ENCODE results near the gene MXD1.

The MXD1 gene

DNA sequence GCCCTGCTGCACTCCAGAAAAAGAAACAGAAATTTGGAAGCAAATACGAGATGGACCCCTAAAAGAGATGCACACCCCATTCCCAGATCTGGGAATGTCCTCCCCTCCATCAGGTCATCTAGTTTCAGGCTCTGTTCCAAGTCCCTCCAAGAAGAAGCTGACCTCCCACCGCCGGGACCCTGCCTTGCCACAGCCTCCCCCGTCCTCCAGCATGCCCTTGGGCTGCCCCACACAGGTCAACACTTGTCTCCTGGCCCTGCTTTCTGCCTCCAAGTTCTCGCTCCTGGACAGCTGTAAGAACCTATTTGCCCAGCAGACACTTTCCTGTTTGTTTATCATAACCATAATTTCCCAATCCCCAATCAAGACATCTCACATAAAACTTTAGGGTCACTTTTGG lies 44.5 kb downstream of the MXD1 start:
- TF ChIP-seq, protein P1, sequence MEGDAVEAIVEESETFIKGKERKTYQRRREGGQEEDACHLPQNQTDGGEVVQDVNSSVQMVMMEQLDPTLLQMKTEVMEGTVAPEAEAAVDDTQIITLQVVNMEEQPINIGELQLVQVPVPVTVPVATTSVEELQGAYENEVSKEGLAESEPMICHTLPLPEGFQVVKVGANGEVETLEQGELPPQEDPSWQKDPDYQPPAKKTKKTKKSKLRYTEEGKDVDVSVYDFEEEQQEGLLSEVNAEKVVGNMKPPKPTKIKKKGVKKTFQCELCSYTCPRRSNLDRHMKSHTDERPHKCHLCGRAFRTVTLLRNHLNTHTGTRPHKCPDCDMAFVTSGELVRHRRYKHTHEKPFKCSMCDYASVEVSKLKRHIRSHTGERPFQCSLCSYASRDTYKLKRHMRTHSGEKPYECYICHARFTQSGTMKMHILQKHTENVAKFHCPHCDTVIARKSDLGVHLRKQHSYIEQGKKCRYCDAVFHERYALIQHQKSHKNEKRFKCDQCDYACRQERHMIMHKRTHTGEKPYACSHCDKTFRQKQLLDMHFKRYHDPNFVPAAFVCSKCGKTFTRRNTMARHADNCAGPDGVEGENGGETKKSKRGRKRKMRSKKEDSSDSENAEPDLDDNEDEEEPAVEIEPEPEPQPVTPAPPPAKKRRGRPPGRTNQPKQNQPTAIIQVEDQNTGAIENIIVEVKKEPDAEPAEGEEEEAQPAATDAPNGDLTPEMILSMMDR (conservative IDR thresholded peaks at IDR 0.05; ENCODE audit: low read length) = no peak
- no peak for TF ChIP-seq EZH2phosphoT487 (IDR thresholded peaks at IDR 0.05; ENCODE audit: borderline replicate concordance)
- H3K9me2 ChIP-seq (replicated peaks; ENCODE audit: low read depth, low read length) = no peaks in the 10 kb centered on the region
- H3K4me2 ChIP-seq (ENCODE audit: low read depth, low read length, poor library complexity, severe bottlenecking) = no peak overlapping the region
- no peak overlapping the region for H2AFZ ChIP-seq (ENCODE audit: low read length)
- no peaks in the 10 kb centered on the region for H3K9me3 ChIP-seq (ENCODE audit: insufficient read depth, low read depth, low read length)
- H3K4me1 ChIP-seq (ENCODE audit: insufficient read depth, low read length, poor library complexity, severe bottlenecking) = no peaks in the 10 kb centered on the region
- H3K4me3 ChIP-seq (ENCODE audit: low read length, poor library complexity, severe bottlenecking) = no peak overlapping the region
- no peak overlapping the region for H3K9ac ChIP-seq (ENCODE audit: low read depth, low read length, poor library complexity, severe bottlenecking)
- H3K36me3 ChIP-seq (ENCODE audit: insufficient read depth, low read length) = no peaks in the 10 kb centered on the region
- H4K20me1 ChIP-seq (ENCODE audit: insufficient read depth, low read length, poor library complexity, severe bottlenecking) = no peaks in the 10 kb centered on the region
- no peaks in the 10 kb centered on the region for H3K27me3 ChIP-seq (ENCODE audit: insufficient read depth, low read length, poor library complexity, severe bottlenecking)
- H3K79me2 ChIP-seq (ENCODE audit: insufficient read depth, low read length) = no peaks in the 10 kb centered on the region
- H3F3A ChIP-seq (ENCODE audit: low read depth) = no peaks in the 10 kb centered on the region

DNA sequence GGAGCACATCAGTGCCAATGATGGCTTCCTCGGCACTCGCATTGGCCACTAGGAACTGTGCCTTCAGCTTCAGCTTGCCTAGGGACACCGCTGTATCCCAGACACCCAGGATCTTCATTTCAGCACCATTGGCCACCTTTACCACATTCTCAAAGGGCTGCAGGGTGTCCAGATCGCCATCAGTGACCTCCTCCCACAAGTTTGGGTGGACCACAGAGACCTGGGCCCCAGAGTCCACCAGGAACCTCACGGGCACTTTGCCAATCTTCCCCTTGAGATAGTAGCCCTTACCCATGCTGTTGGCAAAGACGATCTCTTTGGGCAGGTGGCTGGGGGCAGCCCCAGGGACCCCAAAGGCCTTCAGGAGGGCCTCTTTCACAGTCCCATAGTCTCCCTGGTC lies 45.9 kb downstream of the MXD1 start:
- H3K9me3 ChIP-seq (ENCODE audit: insufficient read depth, low read depth, low read length) = no peaks in the 10 kb centered on the region
- no peaks in the 10 kb centered on the region for H4K20me1 ChIP-seq (ENCODE audit: insufficient read depth, low read length, poor library complexity, severe bottlenecking)
- no peaks in the 10 kb centered on the region for H3K79me2 ChIP-seq (ENCODE audit: insufficient read depth, low read length)
- no peaks in the 10 kb centered on the region for H3K9me2 ChIP-seq (replicated peaks; ENCODE audit: low read depth, low read length)
- no peaks in the 10 kb centered on the region for H3K4me1 ChIP-seq (ENCODE audit: insufficient read depth, low read length, poor library complexity, severe bottlenecking)
- TF ChIP-seq, protein P1 (conservative IDR thresholded peaks at IDR 0.05; ENCODE audit: low read length) = no peak
- H3F3A ChIP-seq (ENCODE audit: low read depth) = no peaks in the 10 kb centered on the region
- H3K9ac ChIP-seq (ENCODE audit: low read depth, low read length, poor library complexity, severe bottlenecking) = no peak overlapping the region
- no peak overlapping the region for H2AFZ ChIP-seq (ENCODE audit: low read length)
- no peak overlapping the region for H3K4me2 ChIP-seq (ENCODE audit: low read depth, low read length, poor library complexity, severe bottlenecking)
- no peaks in the 10 kb centered on the region for H3K36me3 ChIP-seq (ENCODE audit: insufficient read depth, low read length)
- no peaks in the 10 kb centered on the region for H3K27me3 ChIP-seq (ENCODE audit: insufficient read depth, low read length, poor library complexity, severe bottlenecking)
- no peak overlapping the region for H3K4me3 ChIP-seq (ENCODE audit: low read length, poor library complexity, severe bottlenecking)

DNA sequence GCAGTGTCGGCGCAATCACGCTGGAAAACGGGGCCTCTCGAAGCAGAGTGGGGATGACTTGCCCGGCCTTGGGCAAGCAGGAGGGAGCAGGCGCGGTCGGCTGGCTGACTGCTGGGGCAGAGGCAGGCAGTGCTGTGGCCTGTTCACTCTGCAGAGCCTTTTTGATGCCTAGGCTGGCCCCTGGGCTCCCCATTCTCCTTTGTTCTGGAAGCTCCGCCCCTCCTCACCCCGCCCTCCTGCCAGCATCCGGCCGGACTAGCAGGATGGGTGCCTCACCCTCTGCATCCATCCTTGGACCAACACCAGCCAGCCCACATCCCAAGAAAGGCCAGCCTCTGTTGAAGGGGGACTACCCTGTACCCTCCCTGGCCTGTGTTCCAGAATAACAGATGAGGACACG lies 46.6 kb downstream of the MXD1 start, which contains the start of gene ASPRV1:
ASPRV1 (minus strand) TSS at position 136 of the 400 bp plus-strand sequence. CDS start 195 bp downstream, outside the sequence.
- H3K4me3 ChIP-seq (ENCODE audit: low read length, poor library complexity, severe bottlenecking) = no peak within 1 kb of the TSS
- H4K20me1 ChIP-seq (ENCODE audit: insufficient read depth, low read length, poor library complexity, severe bottlenecking) = no peaks in the 10 kb centered on the region
- no peaks in the 10 kb centered on the region for H3K79me2 ChIP-seq (ENCODE audit: insufficient read depth, low read length)
- H3K9me3 ChIP-seq (ENCODE audit: insufficient read depth, low read depth, low read length) = no peaks in the 10 kb centered on the region
- H3K9me2 ChIP-seq (replicated peaks; ENCODE audit: low read depth, low read length) = no peaks in the 10 kb centered on the region
- no peak within 1 kb of the TSS for H3K9ac ChIP-seq (ENCODE audit: low read depth, low read length, poor library complexity, severe bottlenecking)
- TF ChIP-seq, protein P1 (conservative IDR thresholded peaks at IDR 0.05; ENCODE audit: low read length) = no peak
- TF ChIP-seq EZH2phosphoT487 (IDR thresholded peaks at IDR 0.05; ENCODE audit: borderline replicate concordance) = no peak
- no peaks in the 10 kb centered on the region for H3F3A ChIP-seq (ENCODE audit: low read depth)
- no peak within 1 kb of the TSS for H2AFZ ChIP-seq (ENCODE audit: low read length)
- no peaks in the 10 kb centered on the region for H3K4me1 ChIP-seq (ENCODE audit: insufficient read depth, low read length, poor library complexity, severe bottlenecking)
- H3K36me3 ChIP-seq (ENCODE audit: insufficient read depth, low read length) = no peaks in the 10 kb centered on the region
- no peak within 1 kb of the TSS for H3K4me2 ChIP-seq (ENCODE audit: low read depth, low read length, poor library complexity, severe bottlenecking)
- H3K27me3 ChIP-seq (ENCODE audit: insufficient read depth, low read length, poor library complexity, severe bottlenecking) = no peaks in the 10 kb centered on the region

Data from Loucy (cell line).